IPS DF 6.9 (cell line): Measurements from ENCODE around the gene FHIT.
"Not testable (repeated sequence)": the region's sequence is repeated elsewhere in the genome, so short reads cannot be mapped to it uniquely, and the experiment has no call there.

Source experiments
- DNase-seq: peaks from one replicate; pipeline ENCODE4 v3.0.0-alpha.2; 2013; ENCODE audit warnings: low read depth, low spot score
- H3K27ac ChIP-seq: one replicate; pipeline ENCODE4 v1.5.1; 2013; ENCODE audit warnings: low read length, control low read depth
- H3K27me3 ChIP-seq: 2 replicates; pipeline ENCODE4 v1.6.1; 2013; ENCODE audit warnings: mild to moderate bottlenecking, low read length; ENCODE audit not compliant: control insufficient read depth, insufficient read depth
- H3K36me3 ChIP-seq: 2 replicates; pipeline ENCODE4 v1.6.1; 2013; ENCODE audit warnings: low read length; ENCODE audit not compliant: control insufficient read depth, insufficient read depth
- H3K4me1 ChIP-seq: 2 replicates; pipeline ENCODE4 v1.6.1; 2013; ENCODE audit warnings: low read length; ENCODE audit not compliant: control insufficient read depth, insufficient read depth
- H3K4me3 ChIP-seq: 2 replicates; pipeline ENCODE4 v1.5.1; 2013; ENCODE audit warnings: mild to moderate bottlenecking, low read length
- H3K9me3 ChIP-seq: 2 replicates; pipeline ENCODE4 v1.6.1; 2013; ENCODE audit warnings: low read length, inconsistent platforms; ENCODE audit not compliant: control insufficient read depth, insufficient read depth
- WGBS: extraction: QIAGEN DNeasy Blood & Tissue Kit; methylation state at CpG from one replicate; pipeline ENCODE4 v1.1.7; 2013; ENCODE audit warnings: mixed read lengths, missing lambda C conversion rate; ENCODE audit not compliant: insufficient read length, insufficient coverage; 5-methylcytosine and 5-hydroxymethylcytosine counted together

The FHIT gene

DNA sequence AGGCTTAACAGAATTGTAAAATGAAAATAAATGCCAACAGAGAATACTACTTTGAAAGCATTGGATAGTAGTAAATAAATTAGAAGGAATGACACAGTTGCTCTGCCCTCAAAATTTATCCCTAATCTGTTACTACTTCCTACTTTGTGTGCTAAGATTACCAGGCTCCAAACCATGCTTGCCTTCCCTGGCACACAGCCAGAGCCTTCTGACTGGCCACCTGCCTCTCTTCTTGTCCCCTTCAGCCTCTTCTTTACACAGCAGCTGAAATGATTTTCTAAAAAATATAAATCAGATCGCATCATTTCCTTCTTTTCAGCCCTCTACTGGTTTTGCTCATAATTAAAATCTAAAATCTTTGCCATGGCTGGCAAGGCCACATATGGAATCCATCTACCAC, 334.1 kb downstream of the FHIT start:
- H3K27me3 ChIP-seq: no peaks in the 10 kb centered on the region
- WGBS: no CpG with 5 or more reads among the region's 1 CpG
- no peaks in the 10 kb centered on the region for H3K9me3 ChIP-seq
- H3K27ac ChIP-seq: no peak overlapping the region
- no peaks in the 10 kb centered on the region for H3K36me3 ChIP-seq
- H3K4me3 ChIP-seq: no peak overlapping the region
- no peak for DNase-seq
- H3K4me1 ChIP-seq: no peaks in the 10 kb centered on the region

GRCh38 chr3:60916546-60916945, 334.7 kb downstream of the FHIT start:
- Histone ChIP-seq H3K27me3 (no peaks in the 10 kb centered on the region), H3K9me3 (no peaks in the 10 kb centered on the region), H3K4me1 (no peaks in the 10 kb centered on the region), H3K4me3 (no peak overlapping the region), H3K27ac (no peak overlapping the region), H3K36me3 (no peaks in the 10 kb centered on the region)
- no CpG with 5 or more reads among the region's 4 CpGs for WGBS
- DNase-seq: no peak

GRCh38 chr3:60913474-60913873, 337.8 kb downstream of the FHIT start:
- H3K4me3 ChIP-seq: no peak overlapping the region
- no peaks in the 10 kb centered on the region for H3K27me3 ChIP-seq
- H3K9me3 ChIP-seq: no peaks in the 10 kb centered on the region
- WGBS: no CpG with 5 or more reads among the region's 1 CpG
- no peak overlapping the region for H3K27ac ChIP-seq
- no peaks in the 10 kb centered on the region for H3K4me1 ChIP-seq
- no peaks in the 10 kb centered on the region for H3K36me3 ChIP-seq
- DNase-seq: no peak

GRCh38 chr3:60912876-60913275, 338.4 kb downstream of the FHIT start:
- no CpG with 5 or more reads among the region's 1 CpG for WGBS
- Histone ChIP-seq H3K4me3 (no peak overlapping the region), H3K9me3 (no peaks in the 10 kb centered on the region), H3K27ac (no peak overlapping the region), H3K36me3 (no peaks in the 10 kb centered on the region), H3K4me1 (no peaks in the 10 kb centered on the region), H3K27me3 (no peaks in the 10 kb centered on the region)
- DNase-seq: no peak

- no peaks in the 10 kb centered on the region for H3K4me1 ChIP-seq
- no peaks in the 10 kb centered on the region for H3K9me3 ChIP-seq
- H3K27me3 ChIP-seq: no peaks in the 10 kb centered on the region
- no peaks in the 10 kb centered on the region for H3K36me3 ChIP-seq
- WGBS: no CpG with 5 or more reads among the region's 3 CpGs
- no peak overlapping the region for H3K27ac ChIP-seq
- H3K4me3 ChIP-seq: no peak overlapping the region
- no peak for DNase-seq
Observed at GRCh38 chr3:60912142-60912541, 339.1 kb downstream of the FHIT start.

GRCh38 chr3:60909526-60909925, 341.7 kb downstream of the FHIT start:
- DNase-seq: no peak
- Histone ChIP-seq H3K9me3 (no peaks in the 10 kb centered on the region), H3K4me3 (no peak overlapping the region), H3K36me3 (no peaks in the 10 kb centered on the region), H3K4me1 (no peaks in the 10 kb centered on the region), H3K27ac (no peak overlapping the region), H3K27me3 (no peaks in the 10 kb centered on the region)
- WGBS: no CpG with 5 or more reads among the region's 2 CpGs

DNA sequence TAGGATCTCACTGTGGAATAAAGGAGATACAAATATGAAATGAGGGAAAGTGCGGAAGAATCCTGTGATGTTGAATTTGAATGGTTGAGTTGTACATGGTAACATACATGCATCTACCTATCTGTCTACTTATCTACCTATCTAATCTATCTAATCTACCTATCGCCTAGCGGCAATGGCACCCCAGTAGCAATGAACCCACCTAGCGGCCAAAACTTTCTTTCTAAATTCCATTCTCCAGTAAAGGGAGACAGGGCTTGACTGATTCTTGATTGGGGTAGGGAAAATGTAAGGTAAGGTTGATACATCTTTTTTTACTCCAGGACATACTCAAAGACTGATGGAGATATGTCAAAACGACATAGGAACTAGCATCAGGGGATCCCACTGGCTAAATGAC, 345.0 kb downstream of the FHIT start:
- H3K9me3 ChIP-seq: no peaks in the 10 kb centered on the region
- no peaks in the 10 kb centered on the region for H3K36me3 ChIP-seq
- H3K4me3 ChIP-seq: no peak overlapping the region
- no peaks in the 10 kb centered on the region for H3K27me3 ChIP-seq
- no CpG with 5 or more reads among the region's 5 CpGs for WGBS
- no peak for DNase-seq
- no peak overlapping the region for H3K27ac ChIP-seq
- H3K4me1 ChIP-seq: no peaks in the 10 kb centered on the region

DNA sequence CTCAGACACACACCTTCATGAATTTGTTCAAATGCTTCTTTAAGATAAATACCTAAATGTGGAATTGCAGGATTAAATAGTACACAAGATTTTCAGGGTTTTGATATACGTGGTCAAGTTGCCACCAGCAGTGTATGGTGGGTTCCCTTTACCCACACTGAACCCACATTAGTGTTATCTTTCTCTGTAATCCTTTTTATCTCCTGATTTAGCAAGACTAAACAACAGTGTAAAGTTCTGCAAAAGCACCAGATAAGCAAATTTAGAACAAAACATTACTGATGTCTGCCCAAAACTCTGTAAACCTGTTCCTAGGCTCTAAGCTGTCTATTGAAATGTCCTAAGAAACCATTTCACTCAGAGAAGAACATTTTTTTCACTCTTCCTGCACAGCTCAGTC, 352.9 kb downstream of the FHIT start:
- DNase-seq: no peak
- no CpG with 5 or more reads among the region's 1 CpG for WGBS

GRCh38 chr3:60893946-60894345, 357.3 kb downstream of the FHIT start:
- Histone ChIP-seq H3K27me3 (no peaks in the 10 kb centered on the region), H3K27ac (no peak overlapping the region), H3K4me1 (no peaks in the 10 kb centered on the region), H3K4me3 (no peak overlapping the region), H3K9me3 (no peaks in the 10 kb centered on the region), H3K36me3 (no peaks in the 10 kb centered on the region)
- WGBS: no CpG with 5 or more reads among the region's 2 CpGs
- no peak for DNase-seq

More for the DNA sequence above, 352.9 kb downstream of the FHIT start:
- H3K9me3 ChIP-seq: no peaks in the 10 kb centered on the region
- H3K4me3 ChIP-seq: no peak overlapping the region
- no peaks in the 10 kb centered on the region for H3K27me3 ChIP-seq
- H3K4me1 ChIP-seq: no peaks in the 10 kb centered on the region
- H3K27ac ChIP-seq: no peak overlapping the region
- H3K36me3 ChIP-seq: no peaks in the 10 kb centered on the region

- no peak for DNase-seq
- Histone ChIP-seq H3K4me3 (no peak overlapping the region), H3K36me3 (no peaks in the 10 kb centered on the region), H3K4me1 (no peaks in the 10 kb centered on the region), H3K27ac (no peak overlapping the region), H3K9me3 (no peaks in the 10 kb centered on the region; the same call in 1 of the 2 replicates), H3K27me3 (no peaks in the 10 kb centered on the region)
- WGBS: no CpG with 5 or more reads among the region's 5 CpGs
Observed at GRCh38 chr3:60890226-60890625, 361.0 kb downstream of the FHIT start.

DNA sequence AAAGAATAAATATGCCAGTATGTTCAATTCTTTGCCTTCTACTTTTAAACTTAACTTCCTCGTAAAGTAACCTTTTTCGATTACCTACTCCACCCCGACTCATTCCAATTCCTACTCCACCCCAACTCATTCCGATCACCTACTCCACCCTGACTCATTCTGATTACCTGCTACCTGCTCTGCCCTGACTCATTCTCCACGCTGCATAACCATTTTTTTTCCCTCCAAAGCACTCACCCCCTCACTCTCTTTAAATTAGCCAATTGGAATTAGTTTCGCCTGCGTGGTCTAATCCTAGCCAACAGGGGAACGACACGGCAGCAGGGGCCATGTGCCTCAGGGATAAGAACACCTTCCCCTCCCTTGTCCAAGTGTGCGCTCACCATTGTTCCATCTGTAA, 362.3 kb downstream of the FHIT start:
- not testable (repeated sequence) for H3K9me3 ChIP-seq, H3K27ac ChIP-seq, H3K4me1 ChIP-seq, H3K4me3 ChIP-seq, H3K36me3 ChIP-seq, H3K27me3 ChIP-seq, DNase-seq
- 98% methylated on average over 4 of the region's 10 CpGs for WGBS
